A673 (cell line): Measurements from ENCODE around the gene TOM1L2.

Source experiments
- EZH2 ChIP-seq: fragments of 200-600 bp; sonication (generic); IDR thresholded peaks from 2 replicates; pipeline ENCODE4 v1.6.1; 2017; ENCODE audit warnings: borderline replicate concordance, low read depth, mild to moderate bottlenecking, mixed read lengths, antibody characterized with exemption, low read length; ENCODE audit not compliant: poor library complexity, severe bottlenecking
- TF ChIP-seq, protein P1 (sequence below): fragments of 300-800, 200-600 bp; sonication (generic); conservative IDR thresholded peaks from 2 replicates; pipeline ENCODE4 v1.5.1; 2017; ENCODE audit warnings: low read depth, mild to moderate bottlenecking, antibody characterized with exemption, low read length, moderate library complexity, mixed read lengths

GRCh38 chr17:18016426-18016825 is 44.2 kb upstream of the TOM1L2 start:
- TF ChIP-seq, protein P1, sequence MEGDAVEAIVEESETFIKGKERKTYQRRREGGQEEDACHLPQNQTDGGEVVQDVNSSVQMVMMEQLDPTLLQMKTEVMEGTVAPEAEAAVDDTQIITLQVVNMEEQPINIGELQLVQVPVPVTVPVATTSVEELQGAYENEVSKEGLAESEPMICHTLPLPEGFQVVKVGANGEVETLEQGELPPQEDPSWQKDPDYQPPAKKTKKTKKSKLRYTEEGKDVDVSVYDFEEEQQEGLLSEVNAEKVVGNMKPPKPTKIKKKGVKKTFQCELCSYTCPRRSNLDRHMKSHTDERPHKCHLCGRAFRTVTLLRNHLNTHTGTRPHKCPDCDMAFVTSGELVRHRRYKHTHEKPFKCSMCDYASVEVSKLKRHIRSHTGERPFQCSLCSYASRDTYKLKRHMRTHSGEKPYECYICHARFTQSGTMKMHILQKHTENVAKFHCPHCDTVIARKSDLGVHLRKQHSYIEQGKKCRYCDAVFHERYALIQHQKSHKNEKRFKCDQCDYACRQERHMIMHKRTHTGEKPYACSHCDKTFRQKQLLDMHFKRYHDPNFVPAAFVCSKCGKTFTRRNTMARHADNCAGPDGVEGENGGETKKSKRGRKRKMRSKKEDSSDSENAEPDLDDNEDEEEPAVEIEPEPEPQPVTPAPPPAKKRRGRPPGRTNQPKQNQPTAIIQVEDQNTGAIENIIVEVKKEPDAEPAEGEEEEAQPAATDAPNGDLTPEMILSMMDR, result no peak
- TF ChIP-seq EZH2, result no peak
